B cell (primary cell): ENCODE measurements around the gene LOC101059915.

Experiments used
- ATAC-seq: fragments of 200-7000 bp; cut with Tn5 transposase; one replicate; pipeline ENCODE4 v1.10.0; 2021; ENCODE audit warnings: low read depth, mild to moderate bottlenecking, moderate number of reproducible peaks, moderate library complexity
- CTCF ChIA-PET: fragments of 350-600 bp; sonication (Branson Sonifier 250); formaldehyde crosslinking; loops from one replicate; lab custom pipeline; 2021; ENCODE audit warnings: antibody characterized with exemption, inconsistent platforms; lab: Charles Lee
- POLR2A ChIA-PET: fragments of 350-600 bp; sonication (Branson Sonifier 250); formaldehyde crosslinking; loops from one replicate; lab custom pipeline; 2021; ENCODE audit warnings: antibody characterized with exemption; lab: Charles Lee
- DNase-seq: peaks from one replicate; pipeline ENCODE4 v3.0.0; 2013
- H2AFZ ChIP-seq: 2 replicates; pipeline ENCODE4 v1.6.1; 2012; ENCODE audit warnings: mild to moderate bottlenecking, low read depth, low read length; ENCODE audit not compliant: insufficient read depth, poor library complexity, severe bottlenecking
- H3K27ac ChIP-seq, 2 donors: 1 replicate in 1 of 2; 2 replicates in 1 of 2; pipeline ENCODE4 v1.5.1; 2012 to 2013; ENCODE audit warnings: low read length in 2 of 2, mild to moderate bottlenecking in 2 of 2, moderate library complexity in 1 of 2
- H3K27me3 ChIP-seq, 4 experiments: fragments of 200-600 bp in 1 of 4; sonication (generic) in 1 of 4; replicated peaks in 1 of 4; 1 replicate in 2 of 4; 2 replicates in 2 of 4; pipeline versions ENCODE4 v1.6.1 to v1.7.0; 2013 to 2016; ENCODE audit warnings: low read length in 3 of 4, mild to moderate bottlenecking in 2 of 4, mixed read lengths in 1 of 4, moderate library complexity in 1 of 4; ENCODE audit not compliant: insufficient read depth in 4 of 4, control insufficient read depth in 3 of 4; ENCODE audit errors: control extremely low read depth in 1 of 4
- H3K36me3 ChIP-seq, 2 experiments: replicated peaks in 1 of 2; 1 replicate in 1 of 2; 2 replicates in 1 of 2; pipeline versions ENCODE4 v1.6.1 to v1.7.1; 2013; ENCODE audit warnings: low read length in 1 of 2; ENCODE audit not compliant: insufficient read depth in 2 of 2, control insufficient read depth in 1 of 2; ENCODE audit errors: control extremely low read depth in 1 of 2, extremely low read depth in 1 of 2
- H3K4me1 ChIP-seq, 2 donors: fragments of 200-600 bp in 1 of 2; sonication (generic) in 1 of 2; 1 replicate in 1 of 2; 2 replicates in 1 of 2; pipeline versions ENCODE4 v1.5.1 to v1.6.1; 2013 to 2017; ENCODE audit warnings: low read length in 2 of 2; ENCODE audit not compliant: control insufficient read depth in 2 of 2, insufficient read depth in 2 of 2
- H3K4me2 ChIP-seq: replicated peaks from 2 replicates; pipeline ENCODE3; 2012; ENCODE audit warnings: mild to moderate bottlenecking, low read depth, low read length; ENCODE audit not compliant: poor library complexity, severe bottlenecking
- H3K4me3 ChIP-seq, 5 experiments: fragments of 200-600 bp in 1 of 5; sonication (generic) in 1 of 5; 1 replicate in 3 of 5; 2 replicates in 2 of 5; pipeline versions ENCODE4 v1.5.1 to v1.7.0; 2011 to 2016; ENCODE audit warnings: low read length in 4 of 5, mild to moderate bottlenecking in 4 of 5, low read depth in 2 of 5, control low read depth in 1 of 5, moderate library complexity in 1 of 5; ENCODE audit not compliant: insufficient read depth in 1 of 5; ENCODE audit errors: control extremely low read depth in 1 of 5, extremely low read depth in 1 of 5
- H3K79me2 ChIP-seq: fragments of 200-600 bp; sonication (generic); one replicate; pipeline ENCODE4 v1.6.0; 2016; ENCODE audit warnings: low read length; ENCODE audit not compliant: control insufficient read depth, insufficient read depth
- H3K9ac ChIP-seq: fragments of 200-600 bp; sonication (generic); 2 replicates; pipeline ENCODE4 v1.6.1; 2017; ENCODE audit warnings: mild to moderate bottlenecking, low read length, moderate library complexity
- H3K9me3 ChIP-seq, 3 donors: one replicate each; pipeline versions ENCODE4 v1.6.1 to v1.7.1; 2013; ENCODE audit warnings: low read length in 2 of 3; ENCODE audit not compliant: control insufficient read depth in 2 of 3, insufficient read depth in 1 of 3; ENCODE audit errors: control extremely low read depth in 1 of 3
- H4K20me1 ChIP-seq: 2 replicates; pipeline ENCODE4 v1.6.0; 2012; ENCODE audit warnings: mild to moderate bottlenecking, low read length; ENCODE audit not compliant: insufficient read depth, control insufficient read depth, poor library complexity, severe bottlenecking
- H3K27ac Mint-ChIP-seq: one replicate; pipeline ENCODE4 v1.8.0; 2021; ENCODE audit warnings: mixed read lengths
- H3K27me3 Mint-ChIP-seq: one replicate; pipeline ENCODE4 v1.8.0; 2021; ENCODE audit warnings: mixed read lengths
- H3K4me1 Mint-ChIP-seq: one replicate; pipeline ENCODE4 v1.8.0; 2021; ENCODE audit warnings: mixed read lengths
- H3K4me3 Mint-ChIP-seq: one replicate; pipeline ENCODE4 v1.8.0; 2021; ENCODE audit warnings: mixed read lengths
- H3K9me3 Mint-ChIP-seq: one replicate; pipeline ENCODE4 v1.8.0; 2022; ENCODE audit warnings: mixed read lengths; ENCODE audit not compliant: insufficient read depth
- EZH2 ChIP-seq: IDR thresholded peaks from 2 replicates; pipeline ENCODE4 v1.6.1; 2012; ENCODE audit warnings: borderline replicate concordance, low read depth, mild to moderate bottlenecking, moderate library complexity, low read length; ENCODE audit not compliant: insufficient read depth, poor library complexity, severe bottlenecking
- WGBS: methylation state at CpG from one replicate; pipeline ENCODE4 v1.1.5; 2013; ENCODE audit warnings: missing lambda C conversion rate; ENCODE audit not compliant: insufficient coverage; 5-methylcytosine and 5-hydroxymethylcytosine counted together
- intact Hi-C: fragments of 100-400 bp; cut with micrococcal nuclease; formaldehyde crosslinking; loops from one replicate; pipeline ENCODE4 v1.10.0; 2022
- TF ChIP-seq, protein P1 (sequence below): fragments of 200-600 bp; IDR thresholded peaks from one replicate; pipeline ENCODE4 v1.8.0; 2022; ENCODE audit warnings: antibody characterized with exemption, mild to moderate bottlenecking

Gene LOC101059915

GRCh38 chrX:71634366-71634765 lies 33.0 kb upstream of the LOC101059915 start:
- H3K4me1 ChIP-seq: peaks cover 30 to 37% of the 10 kb centered on the region in 2 donors
- H3K36me3 ChIP-seq: no peaks in the 10 kb centered on the region
- no peak overlapping the region for H3K27ac ChIP-seq
- Mint-ChIP-seq H3K9me3 (no peaks in the 10 kb centered on the region), H3K4me1 (peaks cover 25% of the 10 kb centered on the region), H3K27ac (no peak overlapping the region), H3K4me3 (no peak overlapping the region), H3K27me3 (no peaks in the 10 kb centered on the region)
- H3K4me3 ChIP-seq: no peak overlapping the region
- TF ChIP-seq EZH2: no peak
- TF ChIP-seq, protein P1, sequence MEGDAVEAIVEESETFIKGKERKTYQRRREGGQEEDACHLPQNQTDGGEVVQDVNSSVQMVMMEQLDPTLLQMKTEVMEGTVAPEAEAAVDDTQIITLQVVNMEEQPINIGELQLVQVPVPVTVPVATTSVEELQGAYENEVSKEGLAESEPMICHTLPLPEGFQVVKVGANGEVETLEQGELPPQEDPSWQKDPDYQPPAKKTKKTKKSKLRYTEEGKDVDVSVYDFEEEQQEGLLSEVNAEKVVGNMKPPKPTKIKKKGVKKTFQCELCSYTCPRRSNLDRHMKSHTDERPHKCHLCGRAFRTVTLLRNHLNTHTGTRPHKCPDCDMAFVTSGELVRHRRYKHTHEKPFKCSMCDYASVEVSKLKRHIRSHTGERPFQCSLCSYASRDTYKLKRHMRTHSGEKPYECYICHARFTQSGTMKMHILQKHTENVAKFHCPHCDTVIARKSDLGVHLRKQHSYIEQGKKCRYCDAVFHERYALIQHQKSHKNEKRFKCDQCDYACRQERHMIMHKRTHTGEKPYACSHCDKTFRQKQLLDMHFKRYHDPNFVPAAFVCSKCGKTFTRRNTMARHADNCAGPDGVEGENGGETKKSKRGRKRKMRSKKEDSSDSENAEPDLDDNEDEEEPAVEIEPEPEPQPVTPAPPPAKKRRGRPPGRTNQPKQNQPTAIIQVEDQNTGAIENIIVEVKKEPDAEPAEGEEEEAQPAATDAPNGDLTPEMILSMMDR: no peak
- H2AFZ ChIP-seq: no peak overlapping the region
- no peaks in the 10 kb centered on the region for H3K9me3 ChIP-seq
- no peak overlapping the region for H3K9ac ChIP-seq
- WGBS: 100% methylated on average over 3 of the region's 6 CpGs
- no peak for ATAC-seq
- ChIA-PET CTCF (no interaction called here), POLR2A (interaction anchor here (1.0 kb wide), 1 partner anchor 9 kb away, joined by 3 read pairs; no protein-coding TSS in a partner anchor)
- H3K4me2 ChIP-seq: no peak overlapping the region
- DNase-seq: no peak
- H3K27me3 ChIP-seq: no peaks in the 10 kb centered on the region
- intact Hi-C loops: no loop called here
- H3K79me2 ChIP-seq: no peaks in the 10 kb centered on the region
- H4K20me1 ChIP-seq: no peaks in the 10 kb centered on the region

DNA sequence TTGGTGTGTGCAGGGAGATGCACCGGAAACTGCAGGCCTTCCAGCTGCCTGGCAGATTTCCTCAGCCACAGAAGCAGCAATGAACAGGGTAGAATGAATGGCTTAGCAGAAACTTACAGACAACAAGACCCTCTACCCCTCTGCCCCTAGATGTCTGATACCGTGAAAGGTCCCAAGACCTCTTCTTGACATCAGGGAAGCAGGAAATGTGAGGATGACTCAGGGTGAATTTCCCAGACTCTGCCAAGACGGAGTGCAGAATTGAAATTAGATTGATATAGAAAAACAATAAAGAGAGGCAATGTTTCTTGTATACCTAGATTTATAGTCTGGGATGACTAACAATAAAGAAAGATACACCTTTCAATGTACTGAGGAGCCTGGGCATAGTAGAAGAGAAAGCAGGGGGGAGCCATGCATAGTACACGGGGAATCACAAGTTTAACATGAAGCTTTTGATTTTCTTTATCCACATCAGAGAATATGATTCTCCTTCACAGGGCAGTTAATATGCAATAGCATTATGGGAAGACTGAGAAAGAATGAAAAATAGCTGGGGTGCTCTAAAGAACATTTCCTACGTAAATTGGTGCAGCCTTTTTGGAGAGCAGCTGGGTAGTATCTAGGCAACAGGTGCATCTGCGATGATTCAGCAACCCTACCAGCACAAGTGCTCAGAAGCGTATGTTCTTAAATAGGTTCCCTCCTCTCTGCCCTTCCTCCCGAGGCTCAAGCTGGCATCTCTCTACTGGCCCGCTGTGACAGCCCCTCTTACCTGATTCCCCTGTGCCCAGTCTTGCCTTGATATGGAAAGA lies 30.7 kb upstream of the LOC101059915 start:
- WGBS: 20% methylated on average over 1 of the region's 9 CpGs

More for the DNA sequence above, 30.7 kb upstream of the LOC101059915 start:
- peaks cover 24 to 27% of the 10 kb centered on the region in 2 donors for H3K4me1 ChIP-seq
- H3K9ac ChIP-seq: no peak overlapping the region
- intact Hi-C loops: no loop called here
- Mint-ChIP-seq H3K4me1 (peaks cover 18% of the 10 kb centered on the region), H3K27me3 (no peaks in the 10 kb centered on the region), H3K9me3 (no peaks in the 10 kb centered on the region), H3K27ac (peak overlapping the region; percentile 81), H3K4me3 (peak overlapping the region; percentile 44)
- H3K36me3 ChIP-seq: no peaks in the 10 kb centered on the region
- TF ChIP-seq EZH2: no peak
- TF ChIP-seq, protein P1: no peak
- H4K20me1 ChIP-seq: no peaks in the 10 kb centered on the region
- peak overlapping the region; percentile 20 for H3K4me2 ChIP-seq
- peak overlapping the region; percentile 50 for H2AFZ ChIP-seq
- no peaks in the 10 kb centered on the region for H3K27me3 ChIP-seq
- no peaks in the 10 kb centered on the region for H3K9me3 ChIP-seq
- H3K79me2 ChIP-seq: no peaks in the 10 kb centered on the region
- ChIA-PET POLR2A (interaction anchor here (0.6 to 1.7 kb wide), 3 partner anchors 14 to 382 kb away, joined by 3 to 5 read pairs (median 3); no protein-coding TSS in a partner anchor), CTCF (interaction anchor here (0.8 to 1.6 kb wide), 3 partner anchors 11 to 19 kb away, joined by 4 read pairs; partner anchors contain the start of gene CXCR3)
- no peak overlapping the region for H3K4me3 ChIP-seq
- ATAC-seq: peak; percentile 61
- H3K27ac ChIP-seq: peak overlapping the region; percentile 65 to 73
- peak; percentile 31 for DNase-seq
